Measurements from ENCODE around the gene PRUNE2.

GRCh38 chr9:76785501-76785900 lies 120.4 kb downstream of the PRUNE2 start:
- TF ChIP-seq FOXM1 (CRISPR knock-in tag; IDR thresholded peaks at IDR 0.05): no peak
- no peak for TF ChIP-seq ZFP41 (CRISPR knock-in tag; IDR thresholded peaks at IDR 0.05; ENCODE audit: borderline replicate concordance)
- no peak for TF ChIP-seq KDM1A (CRISPR knock-in tag; IDR thresholded peaks at IDR 0.05)
- TF ChIP-seq BCL3 (CRISPR knock-in tag; IDR thresholded peaks at IDR 0.05): no peak
- TF ChIP-seq KAT2B (IDR thresholded peaks at IDR 0.05; ENCODE audit: borderline replicate concordance, low read depth, low read length): no peak
- TF ChIP-seq CCAR2 (optimal IDR thresholded peaks at IDR 0.05; ENCODE audit: low read depth, low read length): no peak
- TF ChIP-seq ZNF121 (CRISPR knock-in tag; IDR thresholded peaks at IDR 0.05): no peak

Measured in HepG2 (cell line).